ENCODE results near the gene AIFM3. TPM values are rescaled to one million over a fixed set of nuclear protein-coding genes. Genes with fewer than 3 reads are reported as not detected.

The AIFM3 gene
- total and polyA plus RNA-seq, 2 donors (not counting 1 experiment from before 2014, with no cell fraction given) = 3.0 to 6.0 TPM

DNA sequence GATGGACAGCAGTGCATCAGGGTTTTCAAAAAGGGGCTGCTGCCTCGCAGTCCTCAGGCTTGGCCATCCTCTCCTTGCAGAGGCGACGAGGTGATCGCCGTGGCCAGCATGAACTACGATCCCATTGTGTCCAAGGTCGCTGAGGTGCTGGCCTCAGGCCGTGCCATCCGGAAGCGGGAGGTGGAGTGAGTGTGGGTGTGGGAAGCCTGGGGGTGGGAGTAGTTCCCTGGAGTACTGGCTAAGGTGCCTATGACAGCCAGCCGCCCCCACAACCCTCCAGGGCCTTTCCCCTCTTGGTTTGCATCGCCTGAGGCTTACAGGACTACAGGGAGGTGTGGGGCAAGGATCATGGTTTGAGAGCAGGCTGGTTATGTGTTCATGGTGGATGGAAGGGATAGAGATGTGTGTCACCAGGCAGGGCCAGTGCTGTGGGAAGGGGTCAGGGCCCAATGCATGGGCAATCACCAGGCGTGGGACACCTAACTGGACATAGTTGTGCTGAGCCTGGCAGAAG, 12.9 kb downstream of the AIFM3 start:
- H3K4me3 ChIP-seq (ENCODE audit: control extremely low read depth in 1 of 5, extremely low read depth in 1 of 5, insufficient read depth in 1 of 5, low read depth in 2 of 5, low read length in 4 of 5) = no peak overlapping the region
- peaks cover 3% of the 10 kb centered on the region for H3K27me3 Mint-ChIP-seq
- H2AFZ ChIP-seq (ENCODE audit: insufficient read depth, low read depth, low read length, poor library complexity, severe bottlenecking) = no peak overlapping the region
- peaks cover 0 to 22% (median 8%) of the 10 kb centered on the region in 3 donors for H3K9me3 ChIP-seq (ENCODE audit: control extremely low read depth in 1 of 3, control insufficient read depth in 2 of 3, insufficient read depth in 1 of 3, low read length in 2 of 3)
- POLR2A ChIA-PET = no interaction called here
- ATAC-seq (ENCODE audit: low read depth) (no peak), DNase-seq (peak; percentile 16)
- no peaks in the 10 kb centered on the region for H3K36me3 ChIP-seq (replicated peaks in 1 of 2; ENCODE audit: control extremely low read depth in 1 of 2, control insufficient read depth in 1 of 2, extremely low read depth in 1 of 2, insufficient read depth in 2 of 2, low read length in 1 of 2)
- peaks cover 0 to 3% (median 0%) of the 10 kb centered on the region in 4 experiments for H3K27me3 ChIP-seq (replicated peaks in 1 of 4; ENCODE audit: control extremely low read depth in 1 of 4, control insufficient read depth in 3 of 4, insufficient read depth in 4 of 4, low read length in 3 of 4)
- H3K4me2 ChIP-seq (replicated peaks; ENCODE audit: low read depth, low read length, poor library complexity, severe bottlenecking) = peak overlapping the region; percentile 59
- TF ChIP-seq EZH2 (IDR thresholded peaks at IDR 0.05; ENCODE audit: borderline replicate concordance, insufficient read depth, low read depth, low read length, poor library complexity, severe bottlenecking) = no peak
- no peak for TF ChIP-seq CTCF (IDR thresholded peaks at IDR 0.05)
- peak overlapping the region; percentile 11 for H3K9ac ChIP-seq (ENCODE audit: low read length)
- no peaks in the 10 kb centered on the region for H3K9me3 Mint-ChIP-seq (ENCODE audit: insufficient read depth)
- intact Hi-C loops (cut with micrococcal nuclease) = loop anchor here (10.0 kb wide), 1 partner anchor 65 kb away; the partner anchor contains the start of gene LRRC74B
- H3K27ac Mint-ChIP-seq = no peak overlapping the region
- peak overlapping the region; percentile 37 for H3K4me3 Mint-ChIP-seq
- CTCF ChIA-PET = interaction anchor here (1.6 kb wide), 1 partner anchor 16 kb away, joined by 3 read pairs; no protein-coding TSS in a partner anchor
- peaks cover 24 to 34% of the 10 kb centered on the region in 2 donors for H3K4me1 ChIP-seq (ENCODE audit: control insufficient read depth in 2 of 2, insufficient read depth in 2 of 2, low read length in 2 of 2)
- H4K20me1 ChIP-seq (ENCODE audit: control insufficient read depth, insufficient read depth, low read length, poor library complexity, severe bottlenecking) = no peaks in the 10 kb centered on the region
- H3K4me1 Mint-ChIP-seq = peaks cover 36% of the 10 kb centered on the region
- WGBS (ENCODE audit: insufficient coverage) = 85% methylated on average over 12 of the region's 13 CpGs
- peaks cover 18% of the 10 kb centered on the region for H3K79me2 ChIP-seq (ENCODE audit: control insufficient read depth, insufficient read depth, low read length)
- no peak overlapping the region for H3K27ac ChIP-seq (ENCODE audit: low read length in 2 of 2)

DNA sequence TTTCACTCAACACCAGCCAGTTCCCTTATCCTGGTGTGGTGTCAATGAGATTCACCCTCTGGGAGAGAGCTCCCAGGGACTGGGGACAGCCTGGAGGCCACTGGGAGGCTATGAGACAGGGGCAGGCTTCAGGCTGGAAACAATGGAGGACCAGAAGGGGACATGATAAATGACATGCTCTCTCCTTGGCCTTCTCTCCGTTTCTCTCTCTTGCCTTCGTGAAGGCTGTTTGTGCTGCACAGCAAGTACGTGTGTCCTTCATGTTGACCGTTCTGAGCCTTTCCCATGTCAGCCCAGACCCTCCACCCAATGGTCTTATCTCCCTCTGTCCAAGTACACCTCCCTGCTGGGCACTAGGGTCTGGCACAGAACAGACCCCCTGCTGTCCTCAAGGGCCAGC, 13.5 kb downstream of the AIFM3 start:
- Histone ChIP-seq H3K4me2 (replicated peaks; ENCODE audit: low read depth, low read length, poor library complexity, severe bottlenecking) (peak overlapping the region; percentile 92), H3K79me2 (ENCODE audit: control insufficient read depth, insufficient read depth, low read length) (peaks cover 18% of the 10 kb centered on the region), H3K27ac (ENCODE audit: low read length in 2 of 2) (no peak overlapping the region), H2AFZ (ENCODE audit: insufficient read depth, low read depth, low read length, poor library complexity, severe bottlenecking) (no peak overlapping the region), H4K20me1 (ENCODE audit: control insufficient read depth, insufficient read depth, low read length, poor library complexity, severe bottlenecking) (no peaks in the 10 kb centered on the region), H3K4me1 (ENCODE audit: control insufficient read depth in 2 of 2, insufficient read depth in 2 of 2, low read length in 2 of 2) (peaks cover 24 to 34% of the 10 kb centered on the region in 2 donors), H3K9ac (ENCODE audit: low read length) (no peak overlapping the region), H3K4me3 (ENCODE audit: control extremely low read depth in 1 of 5, extremely low read depth in 1 of 5, insufficient read depth in 1 of 5, low read depth in 2 of 5, low read length in 4 of 5) (no peak overlapping the region), H3K36me3 (replicated peaks in 1 of 2; ENCODE audit: control extremely low read depth in 1 of 2, control insufficient read depth in 1 of 2, extremely low read depth in 1 of 2, insufficient read depth in 2 of 2, low read length in 1 of 2) (no peaks in the 10 kb centered on the region), H3K9me3 (ENCODE audit: control extremely low read depth in 1 of 3, control insufficient read depth in 2 of 3, insufficient read depth in 1 of 3, low read length in 2 of 3) (peaks cover 0 to 22% (median 8%) of the 10 kb centered on the region in 3 donors), H3K27me3 (replicated peaks in 1 of 4; ENCODE audit: control extremely low read depth in 1 of 4, control insufficient read depth in 3 of 4, insufficient read depth in 4 of 4, low read length in 3 of 4) (peaks cover 0 to 3% (median 0%) of the 10 kb centered on the region in 4 experiments)
- ChIA-PET POLR2A (no interaction called here), CTCF (interaction anchor here (1.6 to 2.1 kb wide), 2 partner anchors 16 to 23 kb away, joined by 3 to 14 read pairs; partner anchors contain the start of gene THAP7)
- ATAC-seq (ENCODE audit: low read depth) (no peak), DNase-seq (no peak)
- H3K9me3 Mint-ChIP-seq (ENCODE audit: insufficient read depth) = no peaks in the 10 kb centered on the region
- H3K4me1 Mint-ChIP-seq = peaks cover 36% of the 10 kb centered on the region
- peak overlapping the region; percentile 20 for H3K27ac Mint-ChIP-seq
- intact Hi-C loops (cut with micrococcal nuclease) = loop anchor here (10.0 kb wide), 1 partner anchor 64 kb away; the partner anchor contains the start of gene LRRC74B
- TF ChIP-seq CTCF (IDR thresholded peaks at IDR 0.05) (no peak), EZH2 (IDR thresholded peaks at IDR 0.05; ENCODE audit: borderline replicate concordance, insufficient read depth, low read depth, low read length, poor library complexity, severe bottlenecking) (no peak)
- H3K4me3 Mint-ChIP-seq = peak overlapping the region; percentile 37
- H3K27me3 Mint-ChIP-seq = peaks cover 3% of the 10 kb centered on the region
- 95% methylated on average over 4 of the region's 4 CpGs for WGBS (ENCODE audit: insufficient coverage)
